ENCODE results near the gene B3GALT6.

- TF ChIP-seq CTCF (IDR thresholded peaks at IDR 0.05) (no peak), POLR2A (IDR thresholded peaks at IDR 0.05) (no peak)
Measured at GRCh38 chr1:1228187-1228586, 3.9 kb upstream of the B3GALT6 start.
